ENCODE measurements around the gene NMU.
"Not testable (repeated sequence)": the region's sequence is repeated elsewhere in the genome, so short reads cannot be mapped to it uniquely, and the experiment has no call there.

NMU gene

DNA sequence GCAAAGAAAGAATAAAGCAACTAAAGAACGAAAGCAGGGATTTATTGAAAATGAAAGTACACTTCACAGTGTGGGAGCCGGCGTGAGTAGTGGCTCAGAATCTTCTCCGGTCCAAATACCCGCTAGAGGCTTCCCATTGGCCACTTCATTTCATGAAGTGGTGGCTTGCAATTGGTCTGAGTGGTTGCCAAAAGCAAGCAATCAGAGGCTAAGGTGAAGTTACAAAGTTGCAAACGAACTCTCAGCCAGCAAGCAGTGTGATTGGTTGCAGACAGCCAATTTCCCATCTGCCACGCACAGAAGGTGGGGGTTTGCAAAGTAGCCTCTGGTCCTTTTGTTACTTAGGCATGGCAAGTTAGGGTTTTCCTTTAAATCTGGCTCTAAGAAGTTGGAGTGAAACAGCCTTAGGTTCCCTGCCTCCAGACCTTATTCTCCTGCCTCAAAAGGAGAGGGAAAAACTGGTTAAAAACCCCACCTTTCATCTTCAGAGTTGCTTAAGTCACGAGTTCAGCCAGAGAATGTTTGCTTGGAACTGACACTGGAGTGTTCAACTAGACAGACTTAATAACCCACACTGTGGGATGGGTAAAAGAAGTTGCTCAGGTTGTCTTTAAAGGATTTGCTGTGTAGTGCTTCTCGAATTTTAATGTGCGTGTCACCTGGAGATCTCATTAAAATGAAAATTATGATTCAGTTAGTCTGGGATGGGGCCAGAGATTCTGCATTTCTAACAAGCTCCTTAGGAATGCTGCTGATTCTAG is 82.5 kb downstream of the NMU start:
- DNase-seq = no peak

DNA sequence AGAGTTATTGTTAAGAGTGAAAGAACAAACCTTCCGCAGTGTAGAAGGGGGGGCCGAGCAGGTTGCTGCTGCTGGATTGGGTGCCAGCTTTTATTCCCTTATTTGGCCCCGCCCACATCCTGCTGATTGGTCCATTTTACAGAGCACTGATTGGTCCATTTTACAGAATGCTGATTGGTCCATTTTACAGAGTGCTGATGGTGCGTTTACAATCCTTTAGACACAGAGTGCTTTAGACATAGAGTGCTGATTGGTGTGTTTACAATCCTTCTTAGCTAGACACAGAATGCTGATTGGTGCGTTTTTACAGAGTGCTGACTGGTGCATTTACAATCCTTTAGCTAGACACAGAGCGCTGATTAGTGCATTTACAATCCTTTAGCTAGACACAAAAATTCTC is 84.1 kb downstream of the NMU start:
- DNase-seq = not testable (repeated sequence)

DNA sequence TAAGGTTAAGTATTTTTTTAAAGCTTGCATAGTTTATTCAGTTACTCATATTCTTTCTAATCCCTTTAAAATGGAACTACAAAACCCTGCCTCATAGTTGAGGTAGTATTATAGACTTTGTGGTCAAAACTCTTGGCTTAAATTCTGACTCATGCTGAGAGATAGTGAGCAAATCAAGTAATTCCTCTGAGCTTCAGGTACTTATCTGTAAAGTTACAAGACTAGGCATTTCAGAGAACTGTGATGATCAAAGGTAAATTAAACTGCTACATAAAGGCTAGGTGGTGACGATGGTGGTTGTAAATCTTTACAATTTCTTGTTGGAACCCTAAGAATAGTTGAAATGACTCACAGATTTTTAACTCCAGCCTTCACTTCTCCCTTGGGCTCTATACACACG is 86.2 kb downstream of the NMU start:
- no peak for DNase-seq

DNA sequence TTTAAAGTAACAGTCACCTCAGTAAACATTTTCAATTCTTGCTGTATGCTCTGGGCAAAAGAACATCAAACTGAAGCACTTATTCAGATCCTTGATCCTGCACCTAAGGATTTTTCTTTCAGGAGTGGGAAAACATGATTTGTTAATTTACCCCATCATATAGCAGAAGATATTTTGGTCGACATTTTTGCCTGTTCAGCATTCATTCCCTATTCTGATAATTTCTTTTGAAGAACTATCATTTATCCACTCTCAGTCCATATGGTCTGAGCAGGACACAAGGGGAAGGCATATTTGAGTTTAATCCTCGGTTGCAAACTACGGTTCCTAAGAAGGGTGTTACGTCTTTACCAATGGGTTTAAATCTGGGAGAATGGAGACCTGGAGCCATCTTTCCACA is 88.2 kb downstream of the NMU start:
- no peak for DNase-seq

DNA sequence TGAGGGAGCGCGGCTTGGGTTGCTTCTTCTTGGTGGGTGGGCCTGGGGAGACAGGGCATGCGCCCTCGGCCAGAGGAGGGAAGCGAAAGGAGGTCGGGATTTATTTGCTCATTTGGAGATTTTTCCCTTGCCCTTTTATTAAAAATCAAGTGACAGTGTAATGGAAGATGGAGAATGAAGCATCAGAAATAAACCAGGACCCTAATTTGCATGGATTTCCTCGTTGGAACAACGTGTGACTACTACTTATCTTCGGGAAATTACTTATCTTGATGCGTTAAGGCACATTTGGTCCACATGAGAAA is 88.7 kb downstream of the NMU start:
- DNase-seq = no peak

DNA sequence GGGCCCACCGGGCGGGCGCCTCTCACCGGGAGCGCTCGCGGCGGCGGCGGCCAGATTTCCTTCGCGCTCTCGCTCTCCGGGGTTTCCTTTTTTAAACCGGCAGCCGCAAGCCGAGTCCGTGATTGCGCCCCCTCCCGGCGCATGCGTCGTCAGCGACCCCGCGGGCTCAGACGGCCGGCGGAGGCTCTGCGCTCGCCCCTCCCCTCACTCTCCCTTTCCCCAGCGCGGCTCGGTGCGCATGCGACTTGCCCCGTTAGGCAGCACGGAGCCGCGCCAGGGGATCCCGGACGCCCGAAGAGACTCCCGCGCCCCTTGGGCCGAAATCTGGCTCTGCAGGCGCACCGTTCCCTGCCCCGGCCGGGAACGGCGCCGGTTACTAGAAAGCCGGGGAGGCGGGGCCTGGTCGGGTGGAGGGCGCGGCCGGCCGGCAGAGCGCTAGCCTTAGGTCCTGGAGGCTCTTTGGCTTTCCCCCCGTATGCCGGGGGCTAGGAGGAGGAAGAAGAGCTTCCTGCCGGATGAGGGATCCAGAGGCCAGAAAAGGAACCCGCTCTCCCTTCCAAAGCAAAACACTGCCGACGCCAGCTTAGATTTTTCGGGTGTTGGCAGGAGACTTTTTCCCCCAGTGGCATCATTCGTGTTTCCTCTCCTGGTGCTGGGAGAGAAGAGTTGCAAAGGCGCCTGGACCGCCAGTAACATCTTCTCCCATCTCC is 89.2 kb downstream of the NMU start, which contains the start of gene CLOCK:
CLOCK (minus strand) TSS at position 154 of the 710 bp plus-strand sequence. CDS start 64,124 bp downstream, outside the sequence.
- DNase-seq = peak; percentile 90

DNA sequence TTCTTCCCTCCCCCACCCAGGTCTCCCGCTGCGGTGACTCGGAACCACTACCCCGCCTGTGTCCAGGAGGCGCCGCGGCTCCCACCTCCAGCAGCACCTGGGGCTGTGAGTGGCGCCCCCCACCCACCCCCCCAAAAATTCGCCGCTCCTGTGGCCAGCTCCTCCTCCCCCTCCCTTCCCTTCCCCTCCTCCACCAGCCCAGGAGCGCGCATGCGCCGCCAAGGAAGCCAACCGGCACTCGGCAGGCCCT is 89.7 kb downstream of the NMU start:
- no peak for DNase-seq

DNA sequence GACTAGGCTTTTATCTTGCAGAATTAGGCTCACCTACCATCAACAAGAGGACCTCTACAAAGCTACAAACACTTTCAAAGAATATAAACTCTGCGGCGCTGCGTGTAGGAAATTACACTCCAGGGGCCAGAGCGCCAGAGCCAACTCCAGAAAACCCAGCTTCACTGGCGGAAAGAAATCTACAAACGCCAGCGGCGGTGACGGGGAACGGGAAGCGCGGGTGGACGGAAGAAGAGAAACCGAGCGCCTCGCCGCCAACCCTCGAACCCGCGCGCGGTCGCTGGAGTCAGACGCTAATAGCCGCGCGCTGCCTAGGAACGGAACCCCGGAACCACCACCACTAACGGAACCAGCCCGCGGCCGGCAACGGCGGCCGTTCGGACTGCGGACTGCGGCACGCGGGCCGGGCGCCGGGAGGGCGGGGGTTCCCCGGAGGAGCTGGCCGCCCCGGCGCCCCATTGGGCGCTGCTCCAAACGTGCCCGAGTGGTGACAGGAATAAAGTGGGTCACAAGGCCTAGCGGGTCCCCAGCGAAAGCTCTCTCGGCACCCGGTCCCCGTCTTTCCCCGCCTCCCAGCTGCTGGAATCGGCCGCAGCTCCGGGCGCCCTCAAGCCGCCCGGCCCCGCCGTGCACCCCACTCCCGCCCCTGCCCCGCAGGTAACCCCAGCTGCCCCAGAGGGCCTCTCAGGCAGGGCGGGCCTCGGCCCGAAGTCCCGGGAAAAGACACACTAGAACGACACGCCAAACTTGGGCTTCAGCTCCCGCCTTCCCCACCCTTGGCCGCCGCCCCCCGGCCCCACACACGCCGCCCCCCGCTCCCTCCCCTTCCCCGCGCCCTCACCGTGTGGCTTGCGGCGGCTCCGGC is 90.2 kb downstream of the NMU start:
- DNase-seq = peak; percentile 74

Data from stimulated activated CD4-positive, alpha-beta T cell treated with anti-CD3 and anti-CD28 coated beads, Interleukin-15, amount 100 ng/mL, for 24 hours (primary cell).